DOHH2 (cell line): Measurements from ENCODE around the gene BLID.

ENCODE experiments used
- CTCF ChIP-seq: fragments of 200-600 bp; sonication (generic); IDR thresholded peaks from one replicate; pipeline ENCODE4 v1.5.1; 2014; ENCODE audit warnings: antibody characterized with exemption, mild to moderate bottlenecking, low read depth, low read length; ENCODE audit not compliant: poor library complexity, severe bottlenecking
- EZH2phosphoT487 ChIP-seq: fragments of 200-600 bp; sonication (generic); IDR thresholded peaks from 2 replicates; pipeline ENCODE4 v1.6.1; 2017; ENCODE audit warnings: borderline replicate concordance, mild to moderate bottlenecking, antibody characterized with exemption, low read length, moderate library complexity, mixed read lengths

- no peak for TF ChIP-seq CTCF
- no peak for TF ChIP-seq EZH2phosphoT487
Measured at GRCh38 chr11:122128146-122128545, 12.1 kb upstream of the BLID start.
